Liver (tissue), 9 donors: ENCODE results near the gene MEF2B. TPM values are rescaled to one million over a fixed set of nuclear protein-coding genes. Genes with fewer than 3 reads are reported as not detected.

Experiments used
- DNase-seq: peaks from one replicate; pipeline ENCODE4 v3.0.0-alpha.2; 2017; ENCODE audit warnings: low spot score
- H3K27ac ChIP-seq, 2 donors: one replicate each; pipeline ENCODE4 v1.7.0; 2013; ENCODE audit warnings: inconsistent platforms in 2 of 2, low read length in 2 of 2, control low read depth in 1 of 2, low read depth in 1 of 2, mild to moderate bottlenecking in 1 of 2
- H3K27me3 ChIP-seq, 4 donors: one replicate each; pipeline versions ENCODE4 v1.6.1 to v1.7.0; 2013; ENCODE audit warnings: low read length in 3 of 4, inconsistent platforms in 1 of 4, mild to moderate bottlenecking in 1 of 4, moderate library complexity in 1 of 4; ENCODE audit not compliant: control insufficient read depth in 4 of 4, insufficient read depth in 4 of 4
- H3K36me3 ChIP-seq, 4 donors: one replicate each; pipeline versions ENCODE4 v1.6.1 to v1.7.0; 2013; ENCODE audit warnings: low read length in 3 of 4, mild to moderate bottlenecking in 3 of 4, low read depth in 1 of 4, moderate library complexity in 1 of 4; ENCODE audit not compliant: control insufficient read depth in 4 of 4, insufficient read depth in 3 of 4
- H3K4me1 ChIP-seq, 4 donors: one replicate each; pipeline versions ENCODE4 v1.6.1 to v1.7.0; 2013; ENCODE audit warnings: low read length in 3 of 4, mild to moderate bottlenecking in 3 of 4, moderate library complexity in 1 of 4; ENCODE audit not compliant: control insufficient read depth in 4 of 4, insufficient read depth in 4 of 4
- H3K4me3 ChIP-seq, 3 donors: one replicate each; pipeline versions ENCODE4 v1.6.1 to v1.7.0; 2013; ENCODE audit warnings: low read length in 3 of 3, control low read depth in 1 of 3, low read depth in 1 of 3, mild to moderate bottlenecking in 1 of 3
- H3K9ac ChIP-seq, 2 donors: one replicate each; pipeline ENCODE4 v1.7.0; 2013; ENCODE audit warnings: low read length in 2 of 2, mild to moderate bottlenecking in 2 of 2, moderate library complexity in 2 of 2, control low read depth in 1 of 2, low read depth in 1 of 2
- H3K9me3 ChIP-seq, 4 donors: one replicate each; pipeline versions ENCODE4 v1.6.1 to v1.7.0; 2013; ENCODE audit warnings: low read length in 3 of 4; ENCODE audit not compliant: control insufficient read depth in 4 of 4
- CTCF ChIP-seq: fragments of 150-350 bp; IDR thresholded peaks from 2 replicates; pipeline ENCODE4 v1.5.1; 2017; ENCODE audit warnings: improper control_type of control experiment, low read depth, low read length; ENCODE audit not compliant: missing input control
- EGR1 ChIP-seq, 2 donors: IDR thresholded peaks; 2 replicates each; pipeline ENCODE4 v1.6.1; 2016 to 2018; ENCODE audit warnings: antibody characterized with exemption in 2 of 2, low read depth in 2 of 2
- FOXA1 ChIP-seq: IDR thresholded peaks from 2 replicates; pipeline ENCODE4 v1.6.1; 2016; ENCODE audit warnings: antibody characterized with exemption
- FOXA2 ChIP-seq: IDR thresholded peaks from 2 replicates; pipeline ENCODE4 v1.6.1; 2016; ENCODE audit warnings: antibody characterized with exemption
- GABPA ChIP-seq, 2 donors: IDR thresholded peaks in 1 of 2; conservative IDR thresholded peaks in 1 of 2; 2 replicates each; pipeline ENCODE4 v1.6.1; 2016; ENCODE audit warnings: antibody characterized with exemption in 2 of 2, mild to moderate bottlenecking in 1 of 2, moderate library complexity in 1 of 2
- HNF4A ChIP-seq, 2 donors: conservative IDR thresholded peaks; 2 replicates each; pipeline ENCODE4 v1.6.1; 2016; ENCODE audit warnings: antibody characterized with exemption in 2 of 2, mild to moderate bottlenecking in 2 of 2
- HNF4G ChIP-seq: IDR thresholded peaks from 2 replicates; pipeline ENCODE4 v1.6.1; 2016; ENCODE audit warnings: antibody characterized with exemption
- JUND ChIP-seq, 2 donors: IDR thresholded peaks; 2 replicates each; pipeline ENCODE4 v1.6.1; 2016; ENCODE audit warnings: antibody characterized with exemption in 2 of 2
- MAX ChIP-seq: IDR thresholded peaks from 2 replicates; pipeline ENCODE4 v1.6.1; 2016; ENCODE audit warnings: antibody characterized with exemption
- NR2F2 ChIP-seq: IDR thresholded peaks from 2 replicates; pipeline ENCODE4 v1.6.1; 2016; ENCODE audit warnings: antibody characterized with exemption
- RAD21 ChIP-seq, 2 donors: IDR thresholded peaks; 2 replicates each; pipeline ENCODE4 v1.6.1; 2016; ENCODE audit warnings: antibody characterized with exemption in 2 of 2, mild to moderate bottlenecking in 2 of 2
- RXRA ChIP-seq, 2 donors: IDR thresholded peaks; 2 replicates each; pipeline ENCODE4 v1.6.1; 2017 to 2018; ENCODE audit warnings: antibody characterized with exemption in 2 of 2, mild to moderate bottlenecking in 1 of 2
- SP1 ChIP-seq: IDR thresholded peaks from 2 replicates; pipeline ENCODE4 v1.6.1; 2018; ENCODE audit warnings: antibody characterized with exemption, mild to moderate bottlenecking
- TAF1 ChIP-seq: conservative IDR thresholded peaks from 2 replicates; pipeline ENCODE4 v1.6.1; 2016; ENCODE audit warnings: antibody characterized with exemption, mild to moderate bottlenecking
- YY1 ChIP-seq: IDR thresholded peaks from 2 replicates; pipeline ENCODE4 v1.6.1; 2016; ENCODE audit warnings: antibody characterized with exemption, mild to moderate bottlenecking
- ZBTB33 ChIP-seq: IDR thresholded peaks from 2 replicates; pipeline ENCODE4 v1.6.1; 2016; ENCODE audit warnings: antibody characterized with exemption
- WGBS: extraction: QIAGEN DNeasy Blood & Tissue Kit; methylation state at CpG from one replicate; pipeline ENCODE4 v1.1.7; 2013; 5-methylcytosine and 5-hydroxymethylcytosine counted together
- polyA plus RNA-seq, 2 donors: library from polyadenylated mRNA; stranded (reverse) in 1 of 2; unstranded in 1 of 2; fragments of 200-250 nt in 1 of 2; fragments of >200 nt in 1 of 2; fragmentation: Nextera tagmentation in 1 of 2; extraction: Ambion mirVana in 1 of 2; gene quantifications; one replicate each; pipeline versions ENCODE4 v1.2.1 to v1.2.3, GENCODE V29; 2013 to 2015
- total RNA-seq, 2 donors: library from RNA; depleted of rRNA; stranded (reverse); fragments of >200 nt; gene quantifications; one replicate each; pipeline ENCODE4 v1.2.3, GENCODE V29; 2014
- TF ChIP-seq, protein P1 (sequence below): IDR thresholded peaks from 2 replicates; pipeline ENCODE4 v1.6.1; 2016; ENCODE audit warnings: antibody characterized with exemption, mild to moderate bottlenecking
- TF ChIP-seq, protein P2 (sequence below): IDR thresholded peaks from 2 replicates; pipeline ENCODE4 v1.6.1; 2016; ENCODE audit warnings: antibody characterized with exemption
- donor health status: healthy.
- donor health status: healthy.
- donor health status: healthy.
- donor health status: healthy.
- donor health status: healthy.

The MEF2B gene
- total and polyA plus RNA-seq, 4 donors, result 0.08 to 0.39 (median 0.30) TPM; not detected in 1

GRCh38 chr19:19212916-19213315, 42.9 kb upstream of the MEF2B start:
- Histone ChIP-seq H3K4me1 (no peaks in the 10 kb centered on the region), H3K36me3 (no peaks in the 10 kb centered on the region), H3K9ac (no peak overlapping the region), H3K27ac (no peak overlapping the region), H3K27me3 (peaks cover 0 to 5% (median 4%) of the 10 kb centered on the region in 4 donors), H3K4me3 (no peak overlapping the region), H3K9me3 (no peaks in the 10 kb centered on the region)
- TF ChIP-seq EGR1 (IDR thresholded peaks at IDR 0.05; ENCODE audit: low read depth in 2 of 2) (no peak), JUND (IDR thresholded peaks at IDR 0.05) (no peak), NR2F2 (no peak), YY1 (no peak), FOXA2 (no peak), CTCF (no peak), SP1 (no peak), ZBTB33 (no peak), RAD21 (IDR thresholded peaks at IDR 0.05) (no peak), GABPA (IDR thresholded peaks at IDR 0.05 in 1 of 2, conservative IDR thresholded peaks at IDR 0.05 in 1 of 2) (no peak), HNF4A (conservative IDR thresholded peaks at IDR 0.05) (no peak), TAF1 (no peak), MAX (no peak), RXRA (IDR thresholded peaks at IDR 0.05) (no peak), HNF4G (no peak), FOXA1 (no peak)
- TF ChIP-seq, protein P1, sequence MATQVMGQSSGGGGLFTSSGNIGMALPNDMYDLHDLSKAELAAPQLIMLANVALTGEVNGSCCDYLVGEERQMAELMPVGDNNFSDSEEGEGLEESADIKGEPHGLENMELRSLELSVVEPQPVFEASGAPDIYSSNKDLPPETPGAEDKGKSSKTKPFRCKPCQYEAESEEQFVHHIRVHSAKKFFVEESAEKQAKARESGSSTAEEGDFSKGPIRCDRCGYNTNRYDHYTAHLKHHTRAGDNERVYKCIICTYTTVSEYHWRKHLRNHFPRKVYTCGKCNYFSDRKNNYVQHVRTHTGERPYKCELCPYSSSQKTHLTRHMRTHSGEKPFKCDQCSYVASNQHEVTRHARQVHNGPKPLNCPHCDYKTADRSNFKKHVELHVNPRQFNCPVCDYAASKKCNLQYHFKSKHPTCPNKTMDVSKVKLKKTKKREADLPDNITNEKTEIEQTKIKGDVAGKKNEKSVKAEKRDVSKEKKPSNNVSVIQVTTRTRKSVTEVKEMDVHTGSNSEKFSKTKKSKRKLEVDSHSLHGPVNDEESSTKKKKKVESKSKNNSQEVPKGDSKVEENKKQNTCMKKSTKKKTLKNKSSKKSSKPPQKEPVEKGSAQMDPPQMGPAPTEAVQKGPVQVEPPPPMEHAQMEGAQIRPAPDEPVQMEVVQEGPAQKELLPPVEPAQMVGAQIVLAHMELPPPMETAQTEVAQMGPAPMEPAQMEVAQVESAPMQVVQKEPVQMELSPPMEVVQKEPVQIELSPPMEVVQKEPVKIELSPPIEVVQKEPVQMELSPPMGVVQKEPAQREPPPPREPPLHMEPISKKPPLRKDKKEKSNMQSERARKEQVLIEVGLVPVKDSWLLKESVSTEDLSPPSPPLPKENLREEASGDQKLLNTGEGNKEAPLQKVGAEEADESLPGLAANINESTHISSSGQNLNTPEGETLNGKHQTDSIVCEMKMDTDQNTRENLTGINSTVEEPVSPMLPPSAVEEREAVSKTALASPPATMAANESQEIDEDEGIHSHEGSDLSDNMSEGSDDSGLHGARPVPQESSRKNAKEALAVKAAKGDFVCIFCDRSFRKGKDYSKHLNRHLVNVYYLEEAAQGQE, result no peak
- TF ChIP-seq, protein P2, sequence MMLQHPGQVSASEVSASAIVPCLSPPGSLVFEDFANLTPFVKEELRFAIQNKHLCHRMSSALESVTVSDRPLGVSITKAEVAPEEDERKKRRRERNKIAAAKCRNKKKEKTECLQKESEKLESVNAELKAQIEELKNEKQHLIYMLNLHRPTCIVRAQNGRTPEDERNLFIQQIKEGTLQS, result no peak
- no peak for DNase-seq
- WGBS, result 11% methylated on average over 7 of the region's 7 CpGs
